CD14-positive monocyte (primary cell): ENCODE measurements around the gene RRP8. TPM values are rescaled to one million over a fixed set of nuclear protein-coding genes. Genes with fewer than 3 reads are reported as not detected.

ENCODE experiments used
- DNase-seq, 3 donors: peaks; one replicate each; pipeline ENCODE4 v3.0.0-alpha.2; 2011 to 2022
- H2AFZ ChIP-seq: 2 replicates; pipeline ENCODE4 v1.6.0; 2012; ENCODE audit warnings: mild to moderate bottlenecking, low read depth, low read length, inconsistent platforms; ENCODE audit not compliant: insufficient read depth, poor library complexity, severe bottlenecking
- H3K27ac ChIP-seq, 2 donors: 1 replicate in 1 of 2; 2 replicates in 1 of 2; pipeline ENCODE4 v1.5.1; 2012 to 2013; ENCODE audit warnings: low read length in 2 of 2, control low read depth in 1 of 2, inconsistent platforms in 1 of 2, low read depth in 1 of 2, mild to moderate bottlenecking in 1 of 2
- H3K27me3 ChIP-seq, 2 donors: one replicate each; pipeline versions ENCODE4 v1.6.0 to v1.6.1; 2011 to 2013; ENCODE audit warnings: low read length in 2 of 2; ENCODE audit not compliant: control insufficient read depth in 2 of 2, insufficient read depth in 2 of 2
- H3K36me3 ChIP-seq, 2 donors: replicated peaks in 1 of 2; 1 replicate in 1 of 2; 2 replicates in 1 of 2; pipeline versions ENCODE4 v1.5.1 to v1.6.1; 2012 to 2013; ENCODE audit warnings: low read length in 2 of 2, control low read depth in 1 of 2, inconsistent platforms in 1 of 2, mild to moderate bottlenecking in 1 of 2; ENCODE audit not compliant: insufficient read depth in 2 of 2, control insufficient read depth in 1 of 2
- H3K4me1 ChIP-seq, 2 donors: 1 replicate in 1 of 2; 2 replicates in 1 of 2; pipeline versions ENCODE4 v1.5.1 to v1.6.1; 2012 to 2013; ENCODE audit warnings: low read length in 2 of 2, control low read depth in 1 of 2, inconsistent platforms in 1 of 2, mild to moderate bottlenecking in 1 of 2, moderate library complexity in 1 of 2; ENCODE audit not compliant: insufficient read depth in 2 of 2, control insufficient read depth in 1 of 2
- H3K4me2 ChIP-seq: replicated peaks from 2 replicates; pipeline ENCODE3; 2012; ENCODE audit warnings: low read length, moderate library complexity, mild to moderate bottlenecking; ENCODE audit not compliant: poor library complexity, severe bottlenecking; ENCODE audit errors: extremely low read depth
- H3K4me3 ChIP-seq, 3 experiments: fragments of 200-600 bp in 1 of 3; sonication (generic) in 1 of 3; replicated peaks in 1 of 3; 1 replicate in 2 of 3; 2 replicates in 1 of 3; pipeline ENCODE4 v1.5.1; 2011 to 2013; ENCODE audit warnings: low read length in 3 of 3, mild to moderate bottlenecking in 3 of 3, control low read depth in 2 of 3, low read depth in 2 of 3, inconsistent platforms in 1 of 3, moderate library complexity in 1 of 3
- H3K79me2 ChIP-seq: 2 replicates; pipeline ENCODE4 v1.6.0; 2012; ENCODE audit warnings: mild to moderate bottlenecking, control low read depth, inconsistent platforms, low read length, moderate library complexity; ENCODE audit not compliant: insufficient read depth
- H3K9ac ChIP-seq: 2 replicates; pipeline ENCODE4 v1.6.0; 2017; ENCODE audit warnings: low read length, mild to moderate bottlenecking; ENCODE audit not compliant: insufficient read depth, poor library complexity, severe bottlenecking
- H3K9me3 ChIP-seq, 2 donors: replicated peaks in 1 of 2; 1 replicate in 1 of 2; 2 replicates in 1 of 2; pipeline versions ENCODE4 v1.5.1 to v1.6.1; 2012 to 2013; ENCODE audit warnings: low read length in 2 of 2, control low read depth in 1 of 2; ENCODE audit not compliant: control insufficient read depth in 1 of 2, insufficient read depth in 1 of 2
- H4K20me1 ChIP-seq: 2 replicates; pipeline ENCODE4 v1.6.0; 2012; ENCODE audit warnings: mild to moderate bottlenecking, low read length, control low read depth, moderate library complexity; ENCODE audit not compliant: insufficient read depth
- H3K27ac Mint-ChIP-seq, 7 donors: one replicate each; pipeline ENCODE4 v1.8.0; 2020; ENCODE audit warnings: mild to moderate bottlenecking in 7 of 7, mixed read lengths in 7 of 7, moderate library complexity in 6 of 7, inconsistent platforms in 2 of 7
- H3K27me3 Mint-ChIP-seq, 3 donors: one replicate each; pipeline ENCODE4 v1.8.0; 2021 to 2022; ENCODE audit warnings: low read depth in 3 of 3, mild to moderate bottlenecking in 3 of 3, mixed read lengths in 3 of 3, moderate library complexity in 3 of 3, inconsistent platforms in 1 of 3
- H3K36me3 Mint-ChIP-seq, 2 donors: one replicate each; pipeline ENCODE4 v1.8.0; 2020; ENCODE audit warnings: mixed read lengths in 2 of 2, inconsistent platforms in 1 of 2, mild to moderate bottlenecking in 1 of 2
- H3K4me1 Mint-ChIP-seq: one replicate; pipeline ENCODE4 v1.8.0; 2020; ENCODE audit warnings: mild to moderate bottlenecking, mixed read lengths
- H3K4me3 Mint-ChIP-seq, 2 donors: one replicate each; pipeline ENCODE4 v1.8.0; 2020; ENCODE audit warnings: mild to moderate bottlenecking in 2 of 2, mixed read lengths in 2 of 2, moderate library complexity in 1 of 2
- H3K9me3 Mint-ChIP-seq, 7 donors: one replicate each; pipeline ENCODE4 v1.8.0; 2020 to 2022; ENCODE audit warnings: mixed read lengths in 7 of 7, mild to moderate bottlenecking in 6 of 7, moderate library complexity in 6 of 7, inconsistent platforms in 2 of 7
- CTCF ChIP-seq: fragments of 200-600 bp; IDR thresholded peaks from one replicate; pipeline ENCODE4 v1.8.0; 2022; ENCODE audit warnings: antibody characterized with exemption, mild to moderate bottlenecking
- WGBS: methylation state at CpG from one replicate; pipeline ENCODE4 v1.1.5; 2013; ENCODE audit warnings: missing lambda C conversion rate; ENCODE audit not compliant: insufficient coverage; 5-methylcytosine and 5-hydroxymethylcytosine counted together
- intact Hi-C, 2 donors: fragments of 100-400 bp; cut with micrococcal nuclease; formaldehyde crosslinking; loops; one replicate each; pipeline versions ENCODE4 v1.15.0 to v1.15.1; 2023
- polyA plus RNA-seq, 3 donors: library from polyadenylated mRNA; depleted of rRNA in 1 of 3; unstranded in 2 of 3; stranded (reverse) in 1 of 3; fragments of 300-500 nt in 2 of 3; fragments of >200 nt in 1 of 3; fragmentation: Illumina TruSeq in 2 of 3; gene quantifications; 1 replicate in 2 of 3; 2 replicates in 1 of 3; pipeline ENCODE4 v1.2.3, GENCODE V29; 2012 to 2021

RRP8 gene
- polyA plus RNA-seq, 3 donors: 7.2 to 14.1 (median 11.9) TPM

GRCh38 chr11:6650104-6650503 lies 46.7 kb upstream of the RRP8 start:
- Histone ChIP-seq H3K27ac (no peak overlapping the region), H3K9ac (no peak overlapping the region), H4K20me1 (no peaks in the 10 kb centered on the region), H3K27me3 (peaks cover 14% of the 10 kb centered on the region in 2 donors), H2AFZ (no peak overlapping the region), H3K4me1 (peaks cover 39 to 42% of the 10 kb centered on the region in 2 donors), H3K79me2 (no peaks in the 10 kb centered on the region), H3K36me3 (no peaks in the 10 kb centered on the region), H3K9me3 (no peaks in the 10 kb centered on the region), H3K4me3 (no peak overlapping the region), H3K4me2 (no peak overlapping the region)
- Mint-ChIP-seq H3K36me3 (no peaks in the 10 kb centered on the region), H3K4me3 (no peak overlapping the region), H3K9me3 (no peaks in the 10 kb centered on the region), H3K27me3 (peaks cover 0 to 2% (median 0%) of the 10 kb centered on the region in 3 donors), H3K27ac (no peak overlapping the region), H3K4me1 (no peaks in the 10 kb centered on the region)
- TF ChIP-seq CTCF: no peak
- intact Hi-C loops: loop anchor here (5.0 kb wide), 2 partner anchors 38 to 48 kb away; partner anchors contain the start of genes ILK (in 1 of the 2), RRP8 (in 1 of the 2) and TAF10 (in 1 of the 2)
- DNase-seq: no peak

GRCh38 chr11:6648501-6648900 lies 45.1 kb upstream of the RRP8 start:
- H3K27me3 ChIP-seq: no peaks in the 10 kb centered on the region
- no peaks in the 10 kb centered on the region for H3K4me1 Mint-ChIP-seq
- H3K4me2 ChIP-seq: no peak overlapping the region
- no CpG with 5 or more reads among the region's 1 CpG for WGBS
- no peaks in the 10 kb centered on the region for H3K79me2 ChIP-seq
- H3K4me3 ChIP-seq: no peak overlapping the region
- no peaks in the 10 kb centered on the region for H4K20me1 ChIP-seq
- H3K36me3 ChIP-seq: no peaks in the 10 kb centered on the region
- no peaks in the 10 kb centered on the region for H3K9me3 ChIP-seq
- H3K9me3 Mint-ChIP-seq: no peaks in the 10 kb centered on the region
- peak in 2 of 3 donors; percentile 46 to 52 for DNase-seq
- H3K9ac ChIP-seq: no peak overlapping the region
- no peak overlapping the region for H3K27ac Mint-ChIP-seq
- peaks cover 0 to 2% (median 0%) of the 10 kb centered on the region in 3 donors for H3K27me3 Mint-ChIP-seq
- TF ChIP-seq CTCF: no peak
- H3K4me3 Mint-ChIP-seq: no peak overlapping the region
- H2AFZ ChIP-seq: no peak overlapping the region
- H3K27ac ChIP-seq: peak overlapping the region in 1 of 2 donors; percentile 80
- H3K36me3 Mint-ChIP-seq: no peaks in the 10 kb centered on the region
- peaks cover 36 to 39% of the 10 kb centered on the region in 2 donors for H3K4me1 ChIP-seq
- intact Hi-C loops: no loop called here
